Inflammatory macrophage (primary cell): ENCODE data around the gene LILRB4.
A peak's percentile ranks its signal among the peaks of the same experiment; 100 is the strongest.
"Not testable (repeated sequence)": the region's sequence is repeated elsewhere in the genome, so short reads cannot be mapped to it uniquely, and the experiment has no call there.

Experiments
- DNase-seq, 2 donors: peaks; one replicate each; pipeline ENCODE4 v3.0.0-alpha.2; 2020 to 2022
- total RNA-seq, 18 experiments: gene quantifications; one replicate each; lab custom pipeline; 2026; ENCODE audit warnings: mixed read lengths in 6 of 18, inconsistent platforms in 2 of 18; lab: John Stamatoyannopoulos, UW

Gene LILRB4
- 206 to 779 (median 390) reads per million in 18 experiments for total RNA-seq

DNA sequence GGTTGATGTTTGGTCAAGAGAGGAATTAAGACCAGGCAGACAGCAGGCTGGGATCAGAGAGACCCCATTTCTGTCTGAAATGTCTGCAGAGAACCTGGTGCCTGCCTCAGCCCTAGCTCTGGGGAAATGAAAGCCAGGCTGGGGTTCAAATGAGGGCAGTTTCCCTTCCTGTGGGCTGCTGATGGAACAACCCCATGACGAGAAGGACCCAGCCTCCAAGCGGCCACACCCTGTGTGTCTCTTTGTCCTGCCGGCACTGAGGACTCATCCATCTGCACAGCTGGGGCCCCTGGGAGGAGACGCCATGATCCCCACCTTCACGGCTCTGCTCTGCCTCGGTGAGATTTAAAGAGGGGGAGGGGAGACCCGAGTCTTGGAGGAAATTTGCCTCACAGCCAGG lies at the start of gene LILRB4:
TSS of gene LILRB4 (plus strand) at position 256 of the 400 bp plus-strand sequence. CDS start at position 305, 49 bp downstream.
- peak; percentile 85 to 94 for DNase-seq

DNA sequence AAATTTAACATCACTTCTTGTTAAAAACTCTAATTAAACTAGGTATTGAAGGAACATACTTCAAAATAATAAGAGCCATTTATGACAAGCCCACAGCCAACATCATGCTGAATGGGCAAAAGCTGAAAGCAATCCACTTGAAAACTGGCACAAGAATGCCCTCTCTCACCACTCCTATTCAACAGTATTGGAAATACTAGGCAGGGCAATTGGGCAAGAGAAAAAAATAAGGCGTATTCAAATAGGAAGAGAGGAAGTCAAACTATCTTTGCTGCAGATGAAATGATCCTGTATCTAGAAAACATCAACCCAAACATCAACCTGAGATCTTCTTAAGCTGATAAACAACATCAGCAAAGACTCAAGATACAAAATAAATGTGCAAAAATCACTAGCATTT lies 48.1 kb upstream of the LILRB4 start:
- DNase-seq = peak; percentile 21 to 62

DNA sequence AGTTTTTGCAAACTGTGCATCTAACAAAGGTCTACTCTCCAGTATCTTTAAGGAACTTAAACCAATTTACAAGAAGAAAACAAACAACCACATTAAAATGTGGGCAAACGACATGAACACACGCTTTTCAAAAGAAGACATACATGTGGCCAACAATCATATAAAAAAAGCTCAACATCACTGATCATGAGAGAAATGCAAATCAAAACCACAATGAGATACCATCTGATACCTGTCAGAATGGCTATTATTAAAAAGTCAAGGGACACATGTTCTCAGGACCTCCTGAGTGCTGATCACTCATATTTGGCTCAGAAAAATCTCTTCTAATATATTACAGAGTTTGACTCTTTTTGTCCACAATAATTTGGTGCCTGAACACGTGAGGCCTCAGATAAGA lies 46.7 kb upstream of the LILRB4 start:
- no peak for DNase-seq

DNA sequence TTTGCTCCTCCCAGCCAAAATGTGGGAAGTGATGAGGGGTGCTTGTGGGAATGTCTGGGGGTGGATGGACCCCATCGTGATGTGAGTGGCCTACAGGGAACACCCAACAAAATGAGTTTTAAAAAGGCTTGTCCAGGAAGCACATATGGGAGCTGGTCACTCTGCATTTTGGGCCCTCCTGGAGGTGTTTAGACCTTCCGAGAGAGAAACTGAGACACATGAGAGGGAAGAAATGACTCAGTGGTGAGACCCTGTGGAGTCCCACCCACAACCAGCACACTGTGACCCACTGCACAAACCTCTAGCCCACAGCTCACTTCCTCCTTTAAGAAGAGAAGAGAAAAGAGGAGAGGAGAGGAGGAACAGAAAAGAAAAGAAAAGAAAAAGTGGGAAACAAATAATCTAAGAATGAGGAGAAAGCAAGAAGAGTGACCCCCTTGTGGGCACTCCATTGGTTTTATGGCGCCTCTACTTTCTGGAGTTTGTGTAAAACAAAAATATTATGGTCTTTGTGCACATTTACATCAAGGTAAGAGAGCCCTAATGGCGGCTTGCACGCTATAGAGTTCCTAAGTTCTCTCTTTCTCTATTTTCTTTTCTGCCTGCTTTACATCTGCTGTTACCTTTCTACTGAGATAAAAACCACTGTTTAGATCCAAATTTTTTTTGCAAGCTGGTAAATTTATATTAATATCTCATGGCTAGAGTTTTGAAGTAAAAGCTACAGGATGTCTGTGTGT lies 45.8 kb upstream of the LILRB4 start:
- DNase-seq = peak in 1 of 2 donors; percentile 39

DNA sequence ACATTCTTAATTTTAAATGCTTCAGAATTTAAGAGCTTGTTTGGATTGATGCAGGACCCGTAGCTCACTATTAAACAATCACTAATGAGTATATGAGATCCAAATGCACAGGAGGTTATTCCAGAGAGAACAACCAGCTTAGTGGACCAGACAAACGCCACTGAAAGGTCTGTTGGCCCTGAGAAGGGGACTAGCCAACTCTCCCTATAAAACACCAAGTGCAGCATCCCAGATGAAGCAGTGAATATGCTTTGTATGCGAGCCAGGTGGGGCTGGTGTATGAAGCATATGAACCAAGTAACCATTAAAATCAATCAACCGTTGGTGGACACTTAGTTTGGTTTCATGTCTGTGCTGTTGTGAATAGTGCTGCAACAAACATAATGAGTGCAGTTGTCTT lies 42.3 kb upstream of the LILRB4 start:
- DNase-seq = no peak

DNA sequence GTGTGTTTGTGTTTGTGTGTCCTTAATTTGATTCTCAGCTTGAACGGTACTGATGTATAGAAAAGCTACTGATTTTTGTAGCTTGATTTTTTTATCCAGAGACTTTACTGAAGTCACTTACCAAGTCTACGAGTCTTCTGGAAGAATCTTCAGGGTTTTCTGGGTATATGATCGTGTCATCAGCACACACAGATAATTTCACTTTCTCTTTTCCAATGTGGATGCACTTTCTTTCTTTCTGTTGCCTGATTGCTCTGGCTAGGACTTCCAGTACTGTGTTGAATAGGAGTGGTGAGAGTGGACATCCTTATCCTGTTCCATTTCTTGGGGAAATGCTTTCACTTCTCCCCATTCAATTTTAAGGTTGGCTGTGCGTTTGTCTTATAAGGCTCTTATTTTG lies 40.4 kb upstream of the LILRB4 start:
- no peak for DNase-seq

DNA sequence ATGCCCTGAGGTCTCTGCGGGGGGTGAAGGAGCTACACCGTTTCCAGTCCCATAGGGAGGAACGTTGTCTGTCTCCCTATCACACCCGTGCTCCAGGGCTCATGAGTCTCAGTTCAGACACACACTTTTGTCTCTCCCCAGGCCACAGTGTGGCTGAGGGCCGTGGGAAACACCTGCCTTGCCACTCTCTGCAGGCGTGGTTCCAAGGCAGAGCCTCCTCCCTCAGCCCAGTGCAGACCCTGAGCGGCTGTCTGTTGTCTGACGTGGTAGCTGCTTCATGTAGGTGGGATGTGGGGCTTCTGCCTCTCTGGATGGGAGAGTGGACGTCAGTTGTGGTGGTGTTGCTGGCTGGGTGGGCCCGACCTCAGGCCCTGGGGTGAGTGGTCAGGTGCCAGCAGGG lies 38.6 kb upstream of the LILRB4 start:
- not testable (repeated sequence) for DNase-seq

DNA sequence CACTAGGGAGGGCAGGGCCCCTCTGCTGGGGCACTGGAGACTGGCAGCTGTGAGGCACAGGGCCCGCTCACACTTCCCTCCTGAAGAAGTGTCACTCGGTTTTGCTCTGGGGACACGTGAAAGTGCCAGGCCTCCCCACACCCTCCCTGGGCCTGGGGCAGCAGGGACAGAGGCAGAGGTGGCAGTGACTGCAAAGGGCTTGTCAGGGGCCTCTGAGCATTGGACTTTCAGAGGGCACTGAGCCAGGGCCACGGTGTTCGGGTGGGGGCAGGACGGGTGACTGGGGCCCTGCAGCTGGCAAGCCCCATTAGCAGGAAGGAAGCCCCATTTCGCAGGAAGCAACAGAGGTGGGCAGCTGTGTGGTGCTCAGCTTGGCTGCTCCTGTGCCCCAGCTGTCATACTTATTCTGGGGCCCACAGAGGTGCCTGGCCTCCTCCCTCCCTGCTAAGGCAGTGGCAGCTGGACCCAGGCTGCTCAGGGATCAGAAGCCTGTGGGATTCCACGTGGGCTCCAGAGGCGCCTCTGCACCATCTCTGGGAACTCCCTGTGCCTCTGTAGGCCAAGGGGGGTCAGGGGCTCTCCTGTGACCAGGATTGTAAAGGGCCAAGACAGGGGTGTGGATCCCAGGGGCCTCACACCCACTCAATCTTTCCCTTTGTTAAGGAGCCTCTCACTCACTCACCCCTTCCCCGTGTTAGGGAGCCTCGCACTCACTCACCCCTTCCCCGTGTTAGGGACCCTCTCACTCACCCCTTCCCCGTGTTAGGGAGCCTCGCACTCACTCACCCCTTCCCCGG lies 37.7 kb upstream of the LILRB4 start:
- DNase-seq = not testable (repeated sequence)

DNA sequence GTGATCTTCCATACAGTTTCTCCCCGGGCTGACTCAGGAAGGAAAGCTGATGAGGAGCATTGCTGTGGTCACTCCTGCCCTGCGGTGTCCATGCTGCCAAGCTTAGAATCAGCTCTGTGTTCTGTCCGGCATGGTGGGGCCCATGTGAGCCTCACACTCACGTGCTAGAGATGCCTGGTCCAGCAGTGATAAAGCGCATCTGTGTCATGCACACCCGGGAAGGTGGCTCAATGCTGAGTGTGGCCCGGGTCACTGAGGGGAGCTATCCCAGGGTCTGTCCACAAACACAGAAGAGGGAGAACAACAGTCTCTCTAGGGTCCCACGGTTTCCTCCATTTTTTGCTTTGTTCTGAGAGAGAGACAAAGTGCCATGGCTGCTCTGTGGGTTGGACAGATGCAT lies 36.0 kb upstream of the LILRB4 start:
- DNase-seq = no peak

DNA sequence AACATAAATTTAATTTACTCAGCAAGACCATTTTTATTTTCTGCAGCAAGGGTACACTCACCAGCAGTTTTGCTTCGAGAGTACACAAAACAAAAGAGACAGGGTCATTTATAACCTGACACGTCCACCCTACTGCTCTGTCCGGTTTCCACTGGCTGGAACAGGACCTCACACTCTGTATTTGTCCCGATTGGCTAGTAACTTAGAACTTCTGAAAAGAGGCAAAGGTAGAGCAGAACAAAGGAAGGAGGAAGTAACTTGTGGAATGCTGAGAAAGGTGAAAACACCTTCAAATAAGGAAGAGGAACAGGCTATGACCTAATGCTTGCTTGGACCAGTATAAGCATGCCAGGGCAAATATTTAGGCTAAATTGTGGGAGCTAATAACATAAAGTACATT lies 34.9 kb upstream of the LILRB4 start:
- not testable (repeated sequence) for DNase-seq

DNA sequence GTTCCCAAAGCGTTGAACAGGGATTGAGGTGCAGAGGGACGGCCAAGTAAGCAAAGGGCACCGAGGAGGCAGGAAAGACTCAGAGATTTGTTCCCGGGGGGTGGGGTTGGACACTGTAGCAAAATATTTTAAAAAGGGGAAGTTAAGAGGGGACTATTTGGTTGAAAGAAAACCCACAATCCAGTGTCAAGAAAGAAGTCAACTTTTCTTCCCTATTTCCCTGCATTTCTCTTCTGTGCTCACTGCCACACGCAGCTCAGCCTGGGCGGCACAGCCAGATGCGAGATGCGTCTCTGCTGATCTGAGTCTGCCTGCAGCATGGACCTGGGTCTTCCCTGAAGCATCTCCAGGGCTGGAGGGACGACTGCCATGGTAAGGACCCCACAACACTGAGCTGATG lies 32.5 kb upstream of the LILRB4 start, which contains the start of gene LILRB1:
TSS of gene LILRB1 (plus strand) at position 223 of the 400 bp plus-strand sequence. CDS start 590 bp downstream, outside the sequence.
- DNase-seq = peak; percentile 67 to 69

DNA sequence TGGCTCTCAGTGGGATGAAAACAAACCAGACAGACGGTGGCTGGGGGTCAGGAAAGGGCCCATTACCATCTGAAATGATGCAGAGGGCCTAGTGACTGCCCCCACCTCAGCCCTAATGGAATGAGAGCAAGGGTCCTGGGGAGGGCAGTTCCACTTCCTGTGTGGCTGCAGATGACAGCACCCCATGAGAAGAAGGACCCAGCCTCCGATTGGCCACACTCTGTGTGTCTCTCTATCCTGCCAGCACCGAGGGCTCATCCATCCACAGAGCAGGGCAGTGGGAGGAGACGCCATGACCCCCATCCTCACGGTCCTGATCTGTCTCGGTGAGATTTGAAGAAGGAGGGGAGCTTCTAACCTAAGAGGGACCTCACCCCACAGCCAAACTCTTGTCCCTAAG lies 32.0 kb upstream of the LILRB4 start:
- no peak for DNase-seq

DNA sequence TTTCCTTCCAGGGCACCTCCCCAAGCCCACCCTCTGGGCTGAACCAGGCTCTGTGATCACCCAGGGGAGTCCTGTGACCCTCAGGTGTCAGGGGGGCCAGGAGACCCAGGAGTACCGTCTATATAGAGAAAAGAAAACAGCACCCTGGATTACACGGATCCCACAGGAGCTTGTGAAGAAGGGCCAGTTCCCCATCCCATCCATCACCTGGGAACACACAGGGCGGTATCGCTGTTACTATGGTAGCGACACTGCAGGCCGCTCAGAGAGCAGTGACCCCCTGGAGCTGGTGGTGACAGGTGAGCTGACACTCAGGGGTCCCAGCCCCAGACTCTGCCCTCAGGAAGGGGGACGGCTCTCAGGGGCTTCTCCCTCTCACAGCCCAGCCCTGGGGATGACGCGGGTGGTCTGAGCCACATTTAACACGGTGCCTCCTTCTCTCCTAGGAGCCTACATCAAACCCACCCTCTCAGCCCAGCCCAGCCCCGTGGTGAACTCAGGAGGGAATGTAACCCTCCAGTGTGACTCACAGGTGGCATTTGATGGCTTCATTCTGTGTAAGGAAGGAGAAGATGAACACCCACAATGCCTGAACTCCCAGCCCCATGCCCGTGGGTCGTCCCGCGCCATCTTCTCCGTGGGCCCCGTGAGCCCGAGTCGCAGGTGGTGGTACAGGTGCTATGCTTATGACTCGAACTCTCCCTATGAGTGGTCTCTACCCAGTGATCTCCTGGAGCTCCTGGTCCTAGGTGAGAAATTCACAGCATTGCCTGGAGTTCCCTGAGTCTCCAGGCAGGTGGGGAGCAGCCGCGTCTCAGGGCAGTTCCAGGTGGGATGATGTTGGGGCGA lies 31.1 kb upstream of the LILRB4 start:
- DNase-seq = not testable (repeated sequence)

DNA sequence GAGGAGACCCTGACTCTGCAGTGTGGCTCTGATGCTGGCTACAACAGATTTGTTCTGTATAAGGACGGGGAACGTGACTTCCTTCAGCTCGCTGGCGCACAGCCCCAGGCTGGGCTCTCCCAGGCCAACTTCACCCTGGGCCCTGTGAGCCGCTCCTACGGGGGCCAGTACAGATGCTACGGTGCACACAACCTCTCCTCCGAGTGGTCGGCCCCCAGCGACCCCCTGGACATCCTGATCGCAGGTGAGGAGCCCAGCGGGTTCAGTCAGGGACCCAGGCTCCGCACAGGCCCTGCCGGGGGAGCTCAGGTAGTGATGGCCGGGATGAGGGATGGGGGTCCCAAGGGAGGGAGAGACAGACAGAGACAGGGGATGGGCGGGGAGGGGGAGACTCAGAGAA lies 30.3 kb upstream of the LILRB4 start:
- DNase-seq = not testable (repeated sequence)

DNA sequence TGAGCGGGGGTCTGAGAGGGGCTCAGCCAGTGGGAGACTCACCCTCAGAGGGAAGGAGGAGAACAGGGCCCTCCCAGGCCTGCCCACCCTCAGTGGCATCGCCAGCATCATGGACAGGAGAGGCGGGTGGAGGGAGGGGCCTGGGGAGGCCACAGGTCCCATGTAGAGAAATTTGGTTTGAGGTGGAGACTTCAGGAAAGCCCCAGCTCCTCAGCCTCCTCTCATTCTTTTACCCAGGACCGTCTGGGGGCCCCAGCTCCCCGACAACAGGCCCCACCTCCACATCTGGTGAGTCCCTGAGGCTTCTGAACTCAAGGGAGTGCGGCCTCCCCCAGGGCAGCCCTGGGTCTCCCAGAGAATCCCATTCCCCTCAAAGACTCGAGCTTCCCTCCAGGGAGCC lies 29.4 kb upstream of the LILRB4 start:
- DNase-seq = no peak

DNA sequence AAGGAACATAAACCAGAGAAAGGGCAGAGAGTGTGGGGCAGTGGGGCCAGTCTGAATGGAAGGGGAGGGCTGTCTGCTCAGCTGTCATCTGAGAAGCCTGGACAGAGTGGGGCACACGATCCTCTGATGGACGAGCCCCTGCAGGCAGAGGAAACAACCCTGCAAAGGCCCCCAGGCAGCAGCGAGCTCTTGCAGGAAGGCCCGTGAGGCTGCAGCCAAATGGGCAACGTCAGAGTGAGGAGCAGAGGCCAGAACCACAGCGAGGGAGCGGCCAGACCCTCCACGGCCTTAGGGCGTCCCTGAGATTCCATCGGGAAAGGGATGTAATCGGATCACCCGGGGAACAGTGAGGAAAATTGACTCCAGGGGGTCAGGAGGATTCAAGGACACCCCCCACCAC lies 26.7 kb upstream of the LILRB4 start:
- DNase-seq = not testable (repeated sequence)

DNA sequence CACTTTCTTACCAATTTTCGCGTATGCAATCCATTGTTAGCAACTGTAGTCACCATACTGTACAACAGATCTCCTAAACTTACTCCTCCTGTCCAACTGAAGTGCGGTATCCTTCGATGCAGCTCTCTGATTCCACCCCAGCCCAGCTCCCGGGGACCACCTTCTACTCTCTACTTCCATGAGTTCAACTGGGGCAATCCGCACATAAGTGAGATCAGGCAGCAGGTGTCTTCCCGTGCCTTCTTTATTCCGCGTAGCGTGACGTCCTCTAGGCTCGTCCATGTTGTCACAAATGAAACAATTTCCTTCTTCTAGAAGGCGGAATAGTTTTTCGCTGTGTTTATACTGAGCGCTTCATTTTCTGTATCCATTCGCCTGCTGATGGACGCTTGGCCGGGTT lies 24.1 kb upstream of the LILRB4 start:
- no peak for DNase-seq

DNA sequence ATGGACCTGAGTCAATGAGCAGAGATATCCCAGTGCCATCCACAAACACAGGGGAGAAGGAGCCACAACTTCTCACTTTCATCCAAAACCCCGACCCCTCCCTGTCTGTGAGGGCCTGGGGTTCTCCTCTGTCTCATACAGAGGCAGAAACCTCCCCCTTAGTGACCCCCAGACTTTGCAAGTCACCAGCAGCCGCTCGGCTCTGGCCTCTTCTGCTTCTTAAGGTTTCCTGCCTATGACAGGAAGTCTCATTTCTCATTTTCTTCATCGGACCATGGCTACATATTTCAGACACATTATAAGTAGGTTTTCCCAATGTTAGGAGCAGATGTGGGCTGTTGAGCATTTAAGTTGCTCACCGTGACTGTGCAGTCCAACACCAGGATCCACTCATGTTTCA lies 19.8 kb upstream of the LILRB4 start:
- DNase-seq = peak; percentile 66 to 72

DNA sequence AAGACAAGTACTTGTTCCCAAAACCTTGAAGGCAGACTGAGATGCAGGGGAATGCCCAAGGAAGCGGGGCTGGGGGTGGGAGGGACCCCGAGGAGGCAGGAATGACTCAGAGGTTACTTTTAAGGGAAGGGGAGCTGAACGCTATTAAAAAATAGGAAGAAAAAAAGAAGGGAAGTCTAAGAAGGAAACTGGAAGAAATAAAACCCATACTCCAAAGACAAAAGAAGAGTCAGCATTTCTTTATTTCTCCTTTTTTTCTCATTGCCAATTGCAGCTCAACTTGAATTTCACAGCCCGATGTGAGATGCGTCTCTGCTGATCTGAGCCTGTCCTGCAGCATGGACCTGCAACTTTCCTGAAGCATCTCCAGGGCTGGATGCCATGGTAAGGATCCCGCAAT lies 19.2 kb upstream of the LILRB4 start:
- DNase-seq = peak; percentile 63 to 68

DNA sequence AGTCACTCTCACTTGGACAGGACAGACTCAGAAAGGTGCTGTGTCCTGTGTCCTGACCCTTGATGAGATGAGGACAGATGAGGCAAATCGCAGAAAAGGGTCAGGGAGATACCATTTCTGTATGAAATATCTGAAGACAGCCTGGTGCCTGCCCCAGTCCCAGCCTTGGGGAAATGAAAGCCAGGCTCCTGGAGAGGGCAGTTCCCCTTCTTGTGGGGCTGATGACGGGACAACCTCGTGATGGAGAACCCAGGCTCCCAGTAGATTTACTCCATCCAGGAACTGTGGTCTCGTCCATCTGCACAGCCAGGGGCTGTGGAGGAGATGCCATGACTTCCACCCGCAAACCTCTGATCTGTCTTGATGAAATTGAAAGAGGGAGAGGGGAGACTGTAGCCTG lies 18.7 kb upstream of the LILRB4 start:
- DNase-seq = peak; percentile 87 to 92

DNA sequence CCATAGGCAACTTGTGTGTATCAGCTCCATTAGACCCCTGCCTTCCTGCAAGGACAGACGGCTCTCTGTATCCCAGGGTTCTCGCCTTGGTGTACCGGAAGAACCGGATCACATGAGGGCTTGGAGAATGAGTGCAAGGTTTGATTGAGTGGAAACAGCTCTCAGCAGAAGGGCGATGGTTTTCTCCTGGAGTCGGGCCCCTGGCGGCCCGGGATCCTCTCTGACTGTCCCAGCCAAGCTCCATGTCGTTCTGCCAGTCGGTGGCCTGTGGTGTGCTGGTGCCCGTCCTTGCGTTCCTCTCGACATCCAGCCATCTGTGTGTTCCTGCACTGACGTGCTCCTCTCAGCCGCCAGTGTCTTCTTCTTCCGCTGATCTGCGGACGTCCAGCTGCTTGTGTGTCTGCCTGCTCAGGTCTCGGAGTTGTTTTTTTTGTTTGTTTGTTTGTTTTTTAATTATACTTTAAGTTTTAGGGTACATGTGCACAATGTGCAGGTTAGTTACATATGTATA lies 16.4 kb upstream of the LILRB4 start:
- no peak for DNase-seq

DNA sequence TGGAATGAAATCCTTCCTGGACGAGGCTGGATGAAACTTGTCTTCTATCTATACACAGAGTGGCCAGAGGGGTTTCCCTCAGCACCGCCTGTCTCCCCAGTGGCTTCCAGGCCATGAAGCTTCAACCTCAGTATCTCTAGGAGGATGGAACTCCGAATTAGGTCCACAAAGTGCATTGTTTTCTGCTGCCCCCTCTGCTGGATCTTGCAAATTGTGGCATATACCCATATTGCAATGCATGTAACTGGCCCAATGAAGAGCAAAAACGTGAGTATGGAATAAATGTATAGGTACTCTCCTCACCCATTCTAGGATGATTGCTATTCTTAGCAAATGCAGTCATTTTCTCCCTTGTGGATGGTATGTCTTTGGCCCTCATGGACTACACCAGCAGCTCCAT lies 14.7 kb upstream of the LILRB4 start:
- no peak for DNase-seq
